Fibroblast of lung (primary cell): ENCODE results near the gene HNMT. TPM values are rescaled to one million over a fixed set of nuclear protein-coding genes. Genes with fewer than 3 reads are reported as not detected.

Experiments
- DNase-seq, 2 donors: peaks; one replicate each; pipeline versions ENCODE4 v3.0.0 to v3.0.0-alpha.2; 2010; ENCODE audit warnings: low read depth in 2 of 2
- H2AFZ ChIP-seq: 2 replicates; pipeline ENCODE4 v1.5.1; 2012; ENCODE audit warnings: low read length, control low read depth, inconsistent platforms
- H3K27ac ChIP-seq: 2 replicates; pipeline ENCODE4 v1.5.1; 2011; ENCODE audit warnings: low read length, control low read depth; ENCODE audit not compliant: insufficient read depth
- H3K27me3 ChIP-seq: 2 replicates; pipeline ENCODE4 v1.5.1; 2011; ENCODE audit warnings: mild to moderate bottlenecking, low read length; ENCODE audit not compliant: control insufficient read depth, insufficient read depth
- H3K36me3 ChIP-seq: 2 replicates; pipeline ENCODE4 v1.5.1; 2011; ENCODE audit warnings: low read length; ENCODE audit not compliant: control insufficient read depth, insufficient read depth
- H3K4me1 ChIP-seq: 2 replicates; pipeline ENCODE4 v1.5.1; 2011; ENCODE audit warnings: low read length; ENCODE audit not compliant: control insufficient read depth, insufficient read depth; ENCODE audit errors: extremely low read depth
- H3K4me2 ChIP-seq: 2 replicates; pipeline ENCODE4 v1.5.1; 2011; ENCODE audit warnings: low read length, control low read depth; ENCODE audit not compliant: insufficient read depth; ENCODE audit errors: extremely low read depth
- H3K4me3 ChIP-seq, 4 experiments: fragments of 200-600 bp in 1 of 4; sonication (generic) in 1 of 4; replicated peaks in 1 of 4; 2 replicates each; pipeline ENCODE4 v1.5.1; 2011 to 2016; ENCODE audit warnings: low read length in 4 of 4, low read depth in 3 of 4, mild to moderate bottlenecking in 3 of 4, control low read depth in 2 of 4, inconsistent platforms in 1 of 4, mixed read lengths in 1 of 4; ENCODE audit not compliant: insufficient read depth in 1 of 4; ENCODE audit errors: control extremely low read depth in 1 of 4
- H3K79me2 ChIP-seq: 2 replicates; pipeline ENCODE4 v1.5.1; 2012; ENCODE audit warnings: mild to moderate bottlenecking, low read length, inconsistent platforms; ENCODE audit not compliant: control insufficient read depth, insufficient read depth
- H3K9ac ChIP-seq: 2 replicates; pipeline ENCODE4 v1.5.1; 2011; ENCODE audit warnings: mild to moderate bottlenecking, low read length, control low read depth; ENCODE audit not compliant: insufficient read depth
- H3K9me3 ChIP-seq: 2 replicates; pipeline ENCODE4 v1.5.1; 2012; ENCODE audit warnings: low read depth, low read length; ENCODE audit not compliant: control insufficient read depth, insufficient read depth
- H4K20me1 ChIP-seq: 2 replicates; pipeline ENCODE4 v1.5.1; 2011; ENCODE audit warnings: low read length; ENCODE audit not compliant: control insufficient read depth, insufficient read depth; ENCODE audit errors: extremely low read depth
- CTCF ChIP-seq, 2 donors: IDR thresholded peaks in 1 of 2; conservative IDR thresholded peaks in 1 of 2; 1 replicate in 1 of 2; 2 replicates in 1 of 2; pipeline ENCODE4 v1.5.1; 2011 to 2012; ENCODE audit warnings: low read length in 2 of 2, control low read depth in 1 of 2, inconsistent platforms in 1 of 2, low read depth in 1 of 2, mild to moderate bottlenecking in 1 of 2
- EZH2 ChIP-seq: IDR thresholded peaks from 2 replicates; pipeline ENCODE4 v1.5.1; 2012; ENCODE audit warnings: low read length, control low read depth, mild to moderate bottlenecking; ENCODE audit errors: missing control alignments
- polyA plus RNA-seq, 2 donors: library from polyadenylated mRNA; depleted of rRNA in 1 of 2; stranded (reverse) in 1 of 2; unstranded in 1 of 2; fragments of >200 nt; gene quantifications; 2 replicates each; pipeline ENCODE4 v1.2.1, GENCODE V29; 2011 to 2012; ENCODE audit warnings: missing spikeins in 1 of 2
- total RNA-seq: library from RNA; depleted of rRNA; stranded (reverse); fragments of >200 nt; gene quantifications from 2 replicates; pipeline ENCODE4 v1.2.1, GENCODE V29; 2014

HNMT gene
- total and polyA plus RNA-seq, 2 donors (not counting 1 experiment from before 2014, with no cell fraction given): 45.9 to 163 TPM

- no peak overlapping the region for H3K4me3 ChIP-seq
- no peak overlapping the region for H3K27ac ChIP-seq
- no peak overlapping the region for H2AFZ ChIP-seq
- H3K79me2 ChIP-seq: no peaks in the 10 kb centered on the region
- no peak for DNase-seq
- no peaks in the 10 kb centered on the region for H3K36me3 ChIP-seq
- H3K9ac ChIP-seq: no peak overlapping the region
- no peak for TF ChIP-seq EZH2
- no peak for TF ChIP-seq CTCF (conservative IDR thresholded peaks at IDR 0.05 in 1 of 2, IDR thresholded peaks at IDR 0.05 in 1 of 2; ENCODE audit: low read depth in 1 of 2, low read length in 2 of 2)
- no peaks in the 10 kb centered on the region for H3K9me3 ChIP-seq
- no peaks in the 10 kb centered on the region for H4K20me1 ChIP-seq
- no peak overlapping the region for H3K4me2 ChIP-seq
- H3K27me3 ChIP-seq: no peaks in the 10 kb centered on the region
- H3K4me1 ChIP-seq: no peaks in the 10 kb centered on the region
Observed at GRCh38 chr2:138000009-138000408, 35.7 kb downstream of the HNMT start.

- H3K4me1 ChIP-seq: no peaks in the 10 kb centered on the region
- H3K9ac ChIP-seq: no peak overlapping the region
- no peaks in the 10 kb centered on the region for H4K20me1 ChIP-seq
- no peaks in the 10 kb centered on the region for H3K36me3 ChIP-seq
- no peak overlapping the region for H2AFZ ChIP-seq
- no peak for TF ChIP-seq EZH2
- no peak for TF ChIP-seq CTCF (conservative IDR thresholded peaks at IDR 0.05 in 1 of 2, IDR thresholded peaks at IDR 0.05 in 1 of 2; ENCODE audit: low read depth in 1 of 2, low read length in 2 of 2)
- no peak overlapping the region for H3K4me2 ChIP-seq
- H3K9me3 ChIP-seq: no peaks in the 10 kb centered on the region
- no peak overlapping the region for H3K27ac ChIP-seq
- DNase-seq: no peak
- H3K27me3 ChIP-seq: no peaks in the 10 kb centered on the region
- H3K4me3 ChIP-seq: no peak overlapping the region
- H3K79me2 ChIP-seq: no peaks in the 10 kb centered on the region
Observed at GRCh38 chr2:138000796-138001195, 36.5 kb downstream of the HNMT start.

- no peak overlapping the region for H3K9ac ChIP-seq
- H3K4me3 ChIP-seq: no peak overlapping the region
- no peak for TF ChIP-seq CTCF (conservative IDR thresholded peaks at IDR 0.05 in 1 of 2, IDR thresholded peaks at IDR 0.05 in 1 of 2; ENCODE audit: low read depth in 1 of 2, low read length in 2 of 2)
- no peak for TF ChIP-seq EZH2
- no peaks in the 10 kb centered on the region for H3K9me3 ChIP-seq
- H3K79me2 ChIP-seq: no peaks in the 10 kb centered on the region
- H3K27me3 ChIP-seq: no peaks in the 10 kb centered on the region
- H3K4me2 ChIP-seq: no peak overlapping the region
- no peaks in the 10 kb centered on the region for H3K36me3 ChIP-seq
- no peak overlapping the region for H2AFZ ChIP-seq
- H4K20me1 ChIP-seq: no peaks in the 10 kb centered on the region
- no peaks in the 10 kb centered on the region for H3K4me1 ChIP-seq
- DNase-seq: no peak
- H3K27ac ChIP-seq: no peak overlapping the region
Observed at GRCh38 chr2:138003411-138003810, 39.1 kb downstream of the HNMT start.
